AG20443 (cell line): Measurements from ENCODE around the gene UBE2E1.

Experiments
- DNase-seq: peaks from one replicate; pipeline ENCODE4 v3.0.0; 2012; ENCODE audit warnings: low spot score, mixed read lengths

UBE2E1 gene

GRCh38 chr3:23821858-23822257 lies 16.1 kb downstream of the UBE2E1 start:
- no peak for DNase-seq

GRCh38 chr3:23822559-23822958 lies 16.8 kb downstream of the UBE2E1 start:
- no peak for DNase-seq

GRCh38 chr3:23823620-23824019 lies 17.9 kb downstream of the UBE2E1 start:
- no peak for DNase-seq

GRCh38 chr3:23824699-23825444 lies 19.1 kb downstream of the UBE2E1 start:
- no peak for DNase-seq

- DNase-seq, result no peak
These were observed 20.0 kb downstream of the UBE2E1 start for GRCh38 chr3:23825802-23826201.

GRCh38 chr3:23826382-23827064 lies 20.8 kb downstream of the UBE2E1 start:
- no peak for DNase-seq

- no peak for DNase-seq
These were observed 23.6 kb downstream of the UBE2E1 start for GRCh38 chr3:23829242-23829934.

GRCh38 chr3:23830869-23831484 lies 25.2 kb downstream of the UBE2E1 start:
- no peak for DNase-seq

- DNase-seq, result no peak
These were observed 26.0 kb downstream of the UBE2E1 start for GRCh38 chr3:23831517-23832394.

GRCh38 chr3:23832523-23832922 lies 26.8 kb downstream of the UBE2E1 start:
- DNase-seq, result no peak

- peak; percentile 19 for DNase-seq
These were observed 28.5 kb downstream of the UBE2E1 start for GRCh38 chr3:23834082-23834870.

- no peak for DNase-seq
These were observed 29.3 kb downstream of the UBE2E1 start for GRCh38 chr3:23835087-23835486.

GRCh38 chr3:23835802-23836201 lies 30.0 kb downstream of the UBE2E1 start:
- DNase-seq, result no peak

- no peak for DNase-seq
These were observed 30.9 kb downstream of the UBE2E1 start for GRCh38 chr3:23836536-23837230.

- no peak for DNase-seq
These were observed 31.5 kb downstream of the UBE2E1 start for GRCh38 chr3:23837286-23837685.

GRCh38 chr3:23837691-23838090 lies 31.9 kb downstream of the UBE2E1 start:
- DNase-seq, result no peak

GRCh38 chr3:23840521-23840920 lies 34.8 kb downstream of the UBE2E1 start:
- DNase-seq, result no peak

GRCh38 chr3:23843869-23844268 lies 38.1 kb downstream of the UBE2E1 start:
- no peak for DNase-seq

- no peak for DNase-seq
These were observed 39.8 kb downstream of the UBE2E1 start for GRCh38 chr3:23845326-23846216.
